Esophagus mucosa (tissue), 1 donor: ENCODE data around the gene AMH. TPM values are rescaled to one million over a fixed set of nuclear protein-coding genes. Genes with fewer than 3 reads are reported as not detected.

Source experiments
- ATAC-seq: fragments of 200-7000 bp; cut with Tn5 transposase; one replicate; pipeline ENCODE4 v1.9.1; 2020
- total RNA-seq: library from RNA; stranded (reverse); gene quantifications from one replicate; pipeline ENCODE4 v1.2.4, GENCODE V29; 2023
- donor health status: DM: yes; HTN: yes; CAD: no.

The AMH gene
- total RNA-seq, 1 donor from 2014 or later: 0.56 TPM

DNA sequence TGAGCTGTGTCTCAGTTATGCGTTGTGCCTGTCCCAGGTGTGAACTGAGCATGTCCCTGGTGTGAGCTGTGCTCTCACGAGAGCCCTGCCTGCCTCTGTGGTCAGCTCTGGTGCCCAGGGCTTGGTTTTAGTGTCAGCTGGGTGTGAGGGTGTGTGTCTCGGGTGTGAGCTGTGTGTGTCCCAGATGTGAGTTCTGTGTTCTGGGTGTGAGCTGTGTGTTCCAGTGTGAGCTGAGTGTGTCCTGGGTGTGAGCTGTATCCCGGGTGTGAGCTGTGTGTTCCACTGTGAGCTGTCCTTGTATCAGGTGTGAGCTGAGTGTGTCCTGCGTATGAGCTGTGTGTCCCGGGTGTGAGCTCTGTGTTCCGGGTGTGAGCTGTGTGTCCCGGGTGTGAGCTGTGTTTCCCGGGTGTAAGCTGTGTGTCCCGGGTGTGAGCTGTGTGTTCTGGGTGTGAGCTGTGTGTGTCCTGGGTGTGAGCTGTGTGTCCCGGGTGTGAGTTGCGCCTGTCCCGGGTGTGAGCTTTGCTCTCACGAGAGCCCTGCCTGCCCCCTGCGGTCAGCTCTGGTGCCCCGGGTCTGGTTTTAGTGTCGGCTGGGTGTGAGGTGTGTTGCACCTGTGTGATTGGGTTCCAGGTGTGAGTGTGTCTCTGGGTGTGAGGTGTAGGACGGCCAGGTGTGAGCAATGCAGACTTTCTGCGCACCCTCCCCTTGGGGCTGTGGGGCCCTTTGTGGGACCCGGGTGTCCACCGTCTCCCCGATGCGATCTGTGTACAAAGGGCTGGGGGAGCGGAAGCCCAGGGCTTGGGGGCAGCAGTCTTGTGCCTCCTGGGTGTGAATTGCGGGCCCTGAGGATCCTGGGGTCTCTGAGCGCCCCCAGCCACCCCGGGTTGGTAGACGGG is 39.9 kb downstream of the AMH start:
- peak; percentile 4 for ATAC-seq

DNA sequence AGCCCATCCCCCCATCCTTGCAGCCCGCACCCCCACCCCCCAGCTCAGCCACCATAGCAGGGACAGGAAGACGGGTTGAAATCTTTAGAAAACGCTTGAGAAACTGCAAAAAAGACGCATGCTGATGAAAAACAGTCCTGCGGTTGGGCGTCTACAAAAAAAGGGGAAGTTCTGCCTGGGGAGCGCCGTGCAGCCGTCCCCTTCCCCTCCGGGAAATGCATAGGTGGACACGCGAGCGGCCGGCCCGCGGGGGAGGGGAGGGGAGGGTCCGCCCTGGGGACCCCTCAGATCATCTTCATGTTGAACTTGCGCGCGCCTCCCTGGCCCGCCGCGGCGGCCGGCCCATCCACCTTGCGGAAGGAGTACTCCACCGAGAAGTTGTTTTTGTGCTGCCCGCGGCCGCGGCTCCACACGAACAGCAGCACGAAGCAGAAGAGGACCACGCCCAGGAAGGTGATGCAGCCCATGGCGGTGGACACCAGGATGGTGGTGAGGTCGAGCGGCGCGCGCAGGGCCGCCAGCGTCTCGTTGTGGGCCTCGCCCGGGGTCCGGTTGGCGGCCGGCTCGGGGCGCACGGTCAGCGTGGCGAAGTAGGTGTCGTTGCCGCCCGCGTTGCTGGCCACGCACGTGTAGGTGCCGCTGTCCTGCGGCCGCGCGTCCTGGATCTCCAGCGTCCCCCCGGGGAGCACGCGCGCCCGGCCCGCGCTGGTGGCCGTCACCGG is 40.8 kb downstream of the AMH start:
- ATAC-seq: peak; percentile 36

- no peak for ATAC-seq
Measured at GRCh38 chr19:2290441-2291184, 41.5 kb downstream of the AMH start.

- no peak for ATAC-seq
Measured at GRCh38 chr19:2291185-2291751, 42.1 kb downstream of the AMH start.

DNA sequence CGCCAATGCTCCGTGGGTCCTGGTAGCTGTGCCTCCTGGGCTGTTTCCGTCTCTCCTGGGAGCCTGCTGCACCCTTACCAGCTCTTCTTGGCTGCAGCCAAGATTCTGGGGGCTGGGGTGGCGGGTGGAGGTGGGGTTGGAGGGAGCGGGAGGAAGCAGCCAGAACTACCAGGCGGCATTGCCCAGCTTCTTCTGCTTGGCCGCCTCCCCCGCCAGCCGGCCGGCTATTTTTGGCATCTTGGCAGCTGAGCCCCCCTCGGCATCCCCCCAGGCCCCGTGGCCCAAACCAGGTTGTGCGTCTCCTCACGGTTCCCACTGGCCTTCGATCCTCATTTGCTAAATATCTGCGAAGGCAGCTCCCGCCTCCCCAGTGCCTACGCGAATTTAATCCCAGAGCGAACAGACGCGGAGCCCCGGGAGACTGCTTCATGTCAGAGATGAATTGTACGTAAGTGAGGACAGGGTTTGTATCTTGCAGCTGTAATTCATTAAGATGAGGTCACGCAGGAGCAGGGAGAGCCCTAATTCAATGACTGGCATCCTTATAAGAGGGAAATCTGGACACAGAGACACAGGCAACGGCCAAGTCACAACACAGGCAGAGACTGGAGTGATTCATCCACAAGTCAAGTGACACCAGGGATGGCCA is 45.7 kb downstream of the AMH start:
- ATAC-seq: peak; percentile 19

DNA sequence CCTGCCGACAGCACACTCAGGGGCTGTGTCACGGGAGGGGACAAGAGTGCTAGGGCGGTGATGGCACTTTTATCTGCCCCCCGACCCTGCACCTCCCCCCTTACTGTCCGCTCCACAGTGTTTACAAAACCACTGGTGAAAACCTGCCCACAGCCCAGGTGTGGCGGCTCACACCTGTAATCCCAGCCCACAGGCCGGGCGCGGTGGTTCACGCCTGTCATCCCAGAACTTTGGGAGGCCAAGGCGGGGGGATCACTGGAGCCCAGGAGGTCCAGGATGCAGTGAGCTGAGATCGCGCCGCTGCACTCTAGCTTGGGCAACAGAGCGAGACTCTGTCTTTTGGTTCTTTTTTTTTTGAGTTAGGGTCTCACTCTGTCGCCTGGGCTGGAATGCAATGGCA is 47.0 kb downstream of the AMH start:
- no peak for ATAC-seq

- no peak for ATAC-seq
Measured at GRCh38 chr19:2300533-2300932, 51.4 kb downstream of the AMH start.

Other genes with a start within 250 kb of the AMH start
- gene BTBD2, start 233.6 kb upstream of the AMH start, total RNA-seq: 68.6 TPM
- gene MKNK2, start 198.1 kb upstream of the AMH start, total RNA-seq: 311 TPM
- 28.1 TPM for gene MOB3A, start 153.0 kb upstream of the AMH start, total RNA-seq
- gene IZUMO4, start 152.4 kb upstream of the AMH start, total RNA-seq: 4.7 TPM
- gene AP3D1, start 97.8 kb upstream of the AMH start, total RNA-seq: 84.2 TPM
- gene DOT1L, start 85.4 kb upstream of the AMH start, total RNA-seq: 20.8 TPM
- 48.9 TPM for gene PLEKHJ1, start 13.0 kb upstream of the AMH start, total RNA-seq
- gene SF3A2, start 12.5 kb upstream of the AMH start, total RNA-seq: 45.4 TPM
- not detected for gene JSRP1, start 7.1 kb downstream of the AMH start, total RNA-seq
- 0.08 TPM for gene PEAK3, start 32.9 kb downstream of the AMH start, total RNA-seq
- not detected for gene LINGO3, start 58.8 kb downstream of the AMH start, total RNA-seq
- 98.9 TPM for gene LSM7, start 79.3 kb downstream of the AMH start, total RNA-seq
- 18.8 TPM for gene SPPL2B, start 79.4 kb downstream of the AMH start, total RNA-seq
- gene TMPRSS9, start 110.9 kb downstream of the AMH start, total RNA-seq: not detected
- gene TIMM13, start 178.3 kb downstream of the AMH start, total RNA-seq: 106 TPM
- 50.4 TPM for gene LMNB2, start 207.6 kb downstream of the AMH start, total RNA-seq
- 26.3 TPM for gene GADD45B, start 226.8 kb downstream of the AMH start, total RNA-seq